CD1c-positive myeloid dendritic cell (primary cell): ENCODE data around the gene TRPV2.

ENCODE experiments used
- DNase-seq: peaks from one replicate; pipeline ENCODE4 v3.0.0-alpha.2; 2016; ENCODE audit errors: extremely low spot score

The TRPV2 gene

GRCh38 chr17:16459271-16459670 lies 43.9 kb downstream of the TRPV2 start:
- no peak for DNase-seq

GRCh38 chr17:16459855-16460550 lies 44.6 kb downstream of the TRPV2 start:
- DNase-seq, result no peak

- no peak for DNase-seq
Measured at GRCh38 chr17:16460796-16461605, 45.6 kb downstream of the TRPV2 start.

GRCh38 chr17:16461606-16461866 lies 46.2 kb downstream of the TRPV2 start:
- no peak for DNase-seq

GRCh38 chr17:16462070-16462864 lies 46.9 kb downstream of the TRPV2 start:
- no peak for DNase-seq

GRCh38 chr17:16463358-16464302 lies 48.3 kb downstream of the TRPV2 start:
- no peak for DNase-seq

GRCh38 chr17:16464303-16465051 lies 49.1 kb downstream of the TRPV2 start:
- DNase-seq, result no peak

GRCh38 chr17:16465052-16465312 lies 49.6 kb downstream of the TRPV2 start:
- no peak for DNase-seq

- DNase-seq, result no peak
Measured at GRCh38 chr17:16465861-16466338, 50.5 kb downstream of the TRPV2 start.

GRCh38 chr17:16466407-16466806 lies 51.0 kb downstream of the TRPV2 start:
- DNase-seq, result no peak

- DNase-seq, result no peak
Measured at GRCh38 chr17:16467044-16467443, 51.7 kb downstream of the TRPV2 start.

- no peak for DNase-seq
Measured at GRCh38 chr17:16467886-16468285, 52.5 kb downstream of the TRPV2 start.

- DNase-seq, result no peak
Measured at GRCh38 chr17:16468428-16468992, 53.1 kb downstream of the TRPV2 start.

GRCh38 chr17:16470265-16470664 lies 54.9 kb downstream of the TRPV2 start:
- no peak for DNase-seq

GRCh38 chr17:16471295-16471694 lies 55.9 kb downstream of the TRPV2 start:
- DNase-seq, result no peak

GRCh38 chr17:16472539-16472938 lies 57.2 kb downstream of the TRPV2 start:
- DNase-seq, result no peak

- no peak for DNase-seq
Measured at GRCh38 chr17:16473044-16474011, 58.0 kb downstream of the TRPV2 start.

GRCh38 chr17:16474012-16474725 lies 58.8 kb downstream of the TRPV2 start:
- no peak for DNase-seq

- no peak for DNase-seq
Measured at GRCh38 chr17:16475179-16475704, 59.9 kb downstream of the TRPV2 start.
